ENCODE data around the gene DHRS2. TPM values are rescaled to one million over a fixed set of nuclear protein-coding genes. Genes with fewer than 3 reads are reported as not detected.
A peak's percentile ranks its signal among the peaks of the same experiment; 100 is the strongest.
"Not testable (repeated sequence)": the region's sequence is repeated elsewhere in the genome, so short reads cannot be mapped to it uniquely, and the experiment has no call there.

DHRS2 gene, protein sequence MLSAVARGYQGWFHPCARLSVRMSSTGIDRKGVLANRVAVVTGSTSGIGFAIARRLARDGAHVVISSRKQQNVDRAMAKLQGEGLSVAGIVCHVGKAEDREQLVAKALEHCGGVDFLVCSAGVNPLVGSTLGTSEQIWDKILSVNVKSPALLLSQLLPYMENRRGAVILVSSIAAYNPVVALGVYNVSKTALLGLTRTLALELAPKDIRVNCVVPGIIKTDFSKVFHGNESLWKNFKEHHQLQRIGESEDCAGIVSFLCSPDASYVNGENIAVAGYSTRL
- polyA plus RNA-seq (ENCODE audit: insufficient read length) = 0.10 TPM

DNA sequence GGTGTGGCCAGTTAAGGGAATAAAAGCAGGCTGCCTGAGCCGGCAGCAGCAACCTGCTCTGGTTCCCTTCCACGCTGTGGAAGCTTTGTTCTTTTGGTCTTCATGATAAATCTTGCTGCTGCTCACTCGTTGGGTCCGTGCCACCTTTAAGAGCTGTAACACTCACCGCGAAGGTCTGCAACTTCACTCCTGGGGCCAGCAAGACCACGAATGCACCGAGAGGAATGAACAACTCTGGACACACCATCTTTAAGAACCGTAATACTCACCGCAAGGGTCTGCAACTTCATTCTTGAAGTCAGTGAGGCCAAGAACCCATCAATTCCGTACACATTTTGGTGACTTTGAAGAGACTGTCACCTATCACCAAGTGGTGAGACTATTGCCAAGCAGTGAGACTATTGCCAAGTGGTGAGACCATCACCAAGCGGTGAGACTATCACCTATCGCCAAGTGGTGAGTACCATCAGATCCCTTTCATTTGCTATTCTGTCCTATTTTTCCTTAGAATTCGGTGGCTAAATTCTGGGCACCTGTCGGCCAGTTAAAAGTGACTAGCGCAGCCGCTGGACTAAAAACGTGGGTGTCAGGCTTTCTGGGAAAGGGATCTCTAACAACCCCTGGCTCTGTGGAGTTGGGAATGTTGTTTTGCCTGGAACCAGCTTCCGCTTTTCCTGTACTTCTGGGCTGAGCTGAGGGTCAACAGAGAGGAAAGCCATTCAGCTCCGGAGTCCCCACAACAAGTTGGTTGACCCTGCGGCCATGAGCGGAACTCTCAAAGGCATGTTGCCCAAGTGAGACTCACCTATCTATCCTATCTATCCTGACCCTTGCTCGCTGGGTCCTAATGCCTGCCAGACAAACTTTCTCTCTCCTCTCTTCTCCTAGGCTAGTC is at the start of gene DHRS2:
TSS of gene DHRS2 (plus strand) at position 48 of the 895 bp plus-strand sequence. CDS start 2,501 bp downstream, outside the sequence.
- DNase-seq = no peak

DNA sequence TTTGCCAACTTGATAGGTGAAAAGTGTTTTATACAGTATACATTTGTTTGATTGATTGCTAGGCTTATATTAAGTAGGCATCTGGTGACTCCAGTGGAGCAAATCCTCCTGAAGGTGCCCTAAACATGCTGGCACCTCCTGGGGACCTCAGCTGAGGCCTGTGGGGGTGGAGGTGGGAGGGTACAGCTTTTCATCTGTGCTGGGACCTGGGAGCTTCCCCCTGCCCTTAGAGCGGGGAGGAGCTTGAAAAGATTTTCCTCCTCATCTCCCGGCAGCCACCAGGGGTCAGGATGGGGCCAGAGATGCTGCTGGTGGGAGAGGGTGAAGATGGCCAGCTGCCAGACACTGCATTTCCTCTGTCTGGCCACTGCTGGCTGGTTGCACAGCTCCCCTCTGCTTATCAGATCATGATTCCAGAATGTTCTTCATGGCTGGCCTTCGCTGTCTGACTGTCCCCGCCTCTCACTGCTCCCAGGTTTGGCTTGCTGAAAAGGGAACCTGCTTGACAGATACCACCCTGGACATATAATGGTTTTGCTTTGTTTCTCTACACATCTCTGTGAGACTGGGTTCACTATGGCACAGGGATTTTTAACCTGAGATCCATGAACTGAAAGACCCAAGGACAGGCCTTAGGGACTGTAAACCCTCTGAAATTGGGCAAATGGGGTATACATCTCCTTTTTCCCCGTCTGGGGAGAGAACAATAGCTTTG is 47.1 kb upstream of the DHRS2 start:
- peak; percentile 84 for DNase-seq

DNA sequence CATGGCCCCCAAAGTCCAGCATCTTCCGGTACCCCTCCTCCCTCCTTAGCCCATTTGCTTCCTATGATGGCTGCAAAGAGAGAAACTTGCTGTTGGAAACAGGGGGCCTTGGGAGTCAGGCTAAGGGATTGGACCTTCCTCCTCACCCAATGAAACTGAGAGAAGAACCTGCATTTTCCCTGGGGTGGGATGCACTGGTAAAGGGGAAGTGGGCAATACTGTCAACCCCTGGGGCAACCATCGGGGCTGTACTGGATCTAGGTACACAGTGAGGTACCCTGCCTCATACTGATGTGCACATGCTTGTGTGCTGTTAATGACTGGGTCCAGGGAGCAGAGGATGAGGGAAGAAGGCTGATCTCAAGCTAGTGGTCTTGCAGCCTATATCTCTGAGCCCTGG is 46.6 kb upstream of the DHRS2 start:
- no peak for DNase-seq

DNA sequence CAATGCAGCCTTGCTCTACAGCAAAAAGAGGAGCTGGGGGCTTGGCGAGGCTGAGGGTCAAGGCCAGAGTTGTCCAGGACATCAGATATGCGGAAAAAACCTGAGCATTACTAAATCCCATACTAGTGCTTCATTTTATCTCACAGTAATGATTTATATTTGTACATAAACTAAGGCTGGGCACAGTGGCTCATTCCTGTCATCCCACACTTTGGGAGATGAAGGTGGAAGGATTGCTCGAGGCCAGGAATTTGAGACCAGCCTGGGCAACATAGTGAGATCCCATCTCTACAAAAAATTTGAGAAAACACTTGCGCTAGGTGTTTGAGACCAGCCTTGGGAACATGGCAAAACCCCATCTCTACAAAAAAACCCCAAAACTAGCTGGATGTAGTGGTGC is 46.0 kb upstream of the DHRS2 start:
- DNase-seq = no peak

DNA sequence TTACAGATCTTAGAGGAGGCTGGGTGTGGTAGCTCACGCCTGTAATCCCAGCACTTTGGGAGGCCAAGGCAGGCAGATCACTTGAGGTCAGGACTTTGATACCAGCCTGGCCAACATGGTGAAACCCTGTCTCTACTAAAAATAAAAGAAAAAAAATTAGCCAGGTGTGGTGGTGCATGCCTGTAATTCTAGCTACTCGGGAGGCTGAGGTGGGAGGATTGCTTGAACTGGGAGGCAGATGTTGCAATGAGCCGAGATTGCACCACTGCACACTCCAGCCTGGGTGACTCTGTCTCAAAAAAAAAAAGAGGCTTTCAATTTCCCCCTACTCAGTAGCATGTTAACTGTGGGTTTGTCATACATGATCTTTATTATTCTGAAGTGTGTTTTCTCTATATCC is 42.0 kb upstream of the DHRS2 start:
- DNase-seq = not testable (repeated sequence)

DNA sequence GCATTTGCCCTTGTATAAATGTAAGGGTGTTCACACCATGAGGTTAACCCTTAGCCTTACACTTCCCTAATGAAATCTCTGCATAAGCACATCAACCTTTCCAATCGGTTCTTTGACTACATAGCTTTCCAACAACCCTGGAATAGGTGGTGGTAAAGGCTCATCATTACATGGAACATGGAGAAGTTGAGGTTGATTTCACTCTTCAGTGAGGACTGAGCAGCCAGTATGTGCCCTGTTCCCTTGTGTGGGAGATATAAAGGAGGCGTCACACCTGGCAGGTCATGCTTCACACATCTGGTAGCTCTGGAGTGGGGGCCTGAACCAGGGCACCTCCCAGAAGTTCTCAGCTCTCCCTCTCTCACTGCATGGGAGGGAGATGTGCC is 35.8 kb upstream of the DHRS2 start:
- no peak for DNase-seq

DNA sequence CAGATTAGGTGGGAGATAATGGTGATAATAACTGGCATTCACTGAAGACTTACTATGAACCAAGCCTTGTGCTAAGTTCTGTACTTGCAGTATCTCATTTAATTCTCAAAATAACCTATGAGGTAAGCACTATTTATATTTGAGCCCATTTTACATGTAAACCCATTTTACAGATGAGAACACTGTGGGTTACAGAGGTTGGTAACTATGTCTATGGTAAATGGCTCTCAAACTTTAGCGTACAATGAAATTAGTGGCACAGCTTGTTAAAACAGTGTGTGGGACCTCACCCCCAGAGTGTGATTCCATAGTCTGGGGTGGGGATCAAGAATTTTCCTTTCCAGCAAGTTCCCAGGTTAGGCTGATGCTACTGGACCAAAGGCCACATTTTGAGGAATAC is 35.4 kb upstream of the DHRS2 start:
- DNase-seq = no peak

DNA sequence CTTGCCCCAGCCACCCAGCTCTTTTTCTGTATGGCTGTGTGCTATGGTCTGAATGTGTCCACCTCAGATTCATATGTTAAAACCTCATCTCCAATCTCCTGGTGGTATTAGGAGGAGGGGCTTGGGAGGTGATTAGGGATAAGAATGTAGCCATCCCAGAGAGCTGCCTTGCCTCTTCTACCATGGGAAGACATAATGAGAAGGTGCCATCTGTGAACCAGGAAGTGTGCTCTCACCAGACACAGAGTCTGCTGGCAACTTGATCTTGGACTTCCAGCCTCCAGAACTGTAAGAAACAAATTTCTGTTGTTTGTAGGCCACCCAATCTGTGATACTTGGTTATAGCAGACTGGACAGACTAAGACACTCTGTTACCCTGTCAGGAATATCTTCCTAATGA is 34.7 kb upstream of the DHRS2 start:
- no peak for DNase-seq

DNA sequence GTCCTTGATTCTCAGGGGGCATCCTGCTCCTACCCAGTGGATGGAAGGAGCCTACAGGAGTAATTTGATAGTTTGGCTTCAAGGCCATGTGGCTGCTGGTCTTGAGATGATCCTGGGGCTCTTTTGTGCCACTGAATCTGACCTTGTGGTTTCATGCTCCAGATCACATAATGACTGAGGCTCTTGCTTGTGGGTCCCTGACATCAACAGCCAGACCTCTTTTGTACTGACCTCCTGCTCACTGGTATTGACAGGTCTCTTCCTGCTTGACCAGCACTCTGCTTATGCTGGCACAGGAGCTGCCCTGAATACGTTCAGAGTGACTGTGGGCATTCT is 34.4 kb upstream of the DHRS2 start:
- no peak for DNase-seq

DNA sequence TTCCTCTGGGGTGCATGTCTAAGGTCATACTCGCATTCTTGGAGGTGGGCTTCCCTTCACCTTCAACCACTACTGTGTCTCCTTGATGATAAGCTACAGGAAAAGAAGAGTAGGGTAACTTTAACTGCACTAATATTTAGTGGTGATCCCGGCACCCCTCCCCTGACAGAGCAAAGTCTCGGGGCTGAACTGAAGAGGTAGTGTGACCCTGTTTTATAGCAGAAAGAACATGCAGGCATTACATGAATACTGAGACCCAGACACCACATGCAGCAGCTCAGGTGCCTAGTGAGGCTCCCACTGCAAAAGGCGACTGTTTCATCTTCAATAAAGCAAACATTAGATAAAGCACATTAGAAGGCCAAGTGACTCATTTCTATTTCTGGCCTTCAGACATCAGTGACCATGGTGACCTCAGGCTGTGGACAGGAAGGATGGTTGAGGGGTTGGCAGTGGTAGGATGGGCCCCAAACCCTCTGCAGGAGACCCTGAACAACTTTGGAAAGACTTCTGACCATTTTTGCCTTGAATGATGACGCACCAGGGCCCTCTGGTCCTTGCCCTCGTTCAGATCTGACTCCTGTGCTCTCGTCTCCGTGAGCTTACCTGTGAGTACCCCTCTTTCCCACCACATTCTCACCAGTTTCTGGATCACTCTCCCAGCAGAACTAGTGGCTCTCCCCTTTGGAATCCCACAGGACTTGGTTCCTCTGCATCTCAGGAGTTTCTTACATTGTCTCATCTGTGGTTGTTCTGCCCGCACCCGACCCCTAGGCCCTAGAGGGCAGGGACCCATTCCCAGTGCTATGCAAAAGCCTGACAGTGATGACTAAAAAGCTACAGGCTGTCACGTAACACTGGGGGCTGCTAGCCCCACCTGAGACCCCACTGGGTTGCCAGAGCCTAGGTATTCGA is 33.7 kb upstream of the DHRS2 start:
- DNase-seq = no peak

DNA sequence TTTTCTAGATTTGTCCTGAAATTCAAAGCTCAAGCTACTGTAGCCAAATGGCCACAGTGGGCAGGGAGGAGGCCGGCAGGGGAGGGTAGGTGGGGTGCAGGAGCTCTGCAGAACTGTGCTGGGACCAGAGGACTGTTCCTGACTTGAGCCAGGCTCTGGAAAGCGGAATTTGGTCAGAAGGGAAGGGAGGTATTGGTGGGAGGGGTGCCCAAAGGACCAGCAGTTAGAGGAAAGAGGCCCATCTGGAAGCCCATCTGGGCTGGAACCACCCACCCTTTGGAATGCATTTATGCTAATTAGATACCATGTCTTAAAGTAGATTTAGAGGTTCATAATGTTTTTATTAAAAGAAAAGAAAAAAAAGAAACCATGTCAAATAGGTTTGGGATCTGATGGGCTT is 33.1 kb upstream of the DHRS2 start:
- DNase-seq = no peak

DNA sequence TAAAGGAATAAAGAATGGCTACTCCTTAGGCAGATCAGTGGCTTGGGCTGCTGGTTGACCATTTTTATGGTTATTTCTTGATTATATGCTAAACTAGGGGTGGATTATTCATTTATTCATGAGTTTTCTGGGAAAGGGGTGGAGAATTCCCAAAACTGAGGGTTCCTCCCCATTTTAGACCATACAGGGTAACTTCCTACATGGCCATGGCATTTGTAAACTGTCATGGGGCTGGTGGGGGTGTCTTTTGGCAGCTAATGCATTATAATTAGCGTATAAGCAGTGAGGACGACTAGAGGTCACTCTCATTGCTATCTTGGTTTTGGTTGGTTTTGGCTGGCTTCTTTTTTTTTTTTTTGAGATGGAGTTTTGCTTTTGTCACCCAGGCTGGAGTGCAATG is 32.0 kb upstream of the DHRS2 start:
- no peak for DNase-seq

DNA sequence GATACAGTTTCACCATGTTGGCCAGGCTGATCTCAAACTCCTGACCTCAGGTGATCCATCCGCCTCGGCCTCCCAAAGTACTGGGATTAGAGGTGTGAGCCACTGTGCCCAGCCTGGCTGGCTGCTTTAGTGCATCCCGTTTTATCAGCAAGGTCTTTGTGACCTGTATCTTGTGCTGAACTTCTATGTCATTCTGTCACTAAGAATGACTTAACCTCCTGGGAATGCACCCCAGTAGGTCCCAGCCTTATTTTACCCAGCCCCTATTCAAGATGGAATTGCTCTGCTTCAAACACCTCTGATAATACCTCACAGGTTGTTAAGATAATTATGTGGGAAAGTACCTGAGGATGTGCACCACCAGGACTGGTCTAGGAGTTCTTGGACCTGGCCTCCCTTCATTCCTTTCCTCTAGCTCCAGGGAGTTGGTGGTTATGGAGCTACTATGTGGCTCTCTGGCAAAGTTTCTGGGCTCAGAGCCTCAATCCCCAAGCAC is 31.4 kb upstream of the DHRS2 start:
- DNase-seq = no peak

DNA sequence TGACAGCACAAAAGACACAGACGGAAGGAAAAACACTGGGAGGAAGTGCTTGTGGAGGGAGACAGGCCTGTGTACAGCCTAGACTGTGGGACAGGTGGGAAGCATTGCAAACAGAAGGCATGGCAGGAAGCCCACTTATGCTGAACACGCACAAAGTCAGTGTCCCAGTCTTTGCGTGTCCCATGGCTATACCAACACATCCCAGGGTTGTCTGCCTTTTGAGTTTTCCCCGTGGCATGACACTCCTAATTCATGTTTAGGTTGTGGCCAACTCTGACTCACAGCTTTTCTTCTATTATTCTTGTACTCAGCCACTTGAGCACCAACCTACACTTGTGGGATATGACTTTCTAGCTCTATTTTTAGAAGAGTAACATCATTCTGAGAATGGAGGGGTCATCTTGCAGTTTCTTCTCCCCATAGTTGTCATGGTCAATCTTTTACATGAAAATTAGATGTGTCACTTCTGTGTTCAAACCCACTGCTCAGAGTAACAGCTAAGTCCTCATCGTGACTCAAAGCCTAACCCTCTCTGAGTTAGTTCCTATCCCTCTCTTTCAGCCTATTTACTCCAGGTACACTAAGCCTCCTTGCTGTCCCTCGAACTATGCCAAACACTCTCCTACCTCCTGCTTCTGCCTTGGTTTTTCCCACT is 30.1 kb upstream of the DHRS2 start:
- no peak for DNase-seq

DNA sequence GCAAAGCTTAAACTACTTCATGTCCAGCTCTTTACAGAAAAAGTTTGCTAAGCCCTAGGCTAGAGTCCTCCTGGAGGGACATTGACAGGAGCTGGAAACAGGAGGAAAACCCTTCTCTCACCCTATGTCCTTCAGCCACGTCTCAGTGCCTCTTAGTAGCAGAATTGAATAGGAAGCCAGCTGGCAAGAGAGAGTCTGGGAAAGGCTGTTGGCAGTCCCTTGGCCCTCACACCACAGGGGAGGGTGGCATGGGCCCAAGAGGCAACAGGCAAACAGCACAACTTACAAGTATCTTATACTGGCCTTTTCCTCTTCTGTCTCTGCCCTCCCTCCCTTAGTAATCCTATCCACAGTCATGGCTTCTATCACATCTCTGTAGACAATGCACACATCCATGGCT is 27.7 kb upstream of the DHRS2 start:
- no peak for DNase-seq

DNA sequence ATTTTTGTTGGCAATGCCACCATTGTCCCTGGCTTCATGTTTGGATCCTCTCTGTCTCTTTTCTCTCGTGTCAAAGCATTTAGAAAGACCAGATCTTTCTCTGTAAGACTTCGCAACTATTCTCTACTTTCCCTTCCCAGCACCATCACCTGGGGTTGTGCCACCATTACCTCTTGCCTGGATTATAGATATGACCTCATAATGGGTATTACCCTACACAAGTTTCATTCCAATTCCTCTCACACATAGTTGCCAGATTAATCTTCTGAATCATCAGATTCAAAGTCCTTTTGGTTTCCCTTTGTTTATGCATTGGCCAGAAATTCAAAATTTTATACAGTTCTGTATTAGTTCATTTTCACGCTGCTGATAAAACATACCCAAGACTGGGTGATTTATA is 27.2 kb upstream of the DHRS2 start:
- no peak for DNase-seq

DNA sequence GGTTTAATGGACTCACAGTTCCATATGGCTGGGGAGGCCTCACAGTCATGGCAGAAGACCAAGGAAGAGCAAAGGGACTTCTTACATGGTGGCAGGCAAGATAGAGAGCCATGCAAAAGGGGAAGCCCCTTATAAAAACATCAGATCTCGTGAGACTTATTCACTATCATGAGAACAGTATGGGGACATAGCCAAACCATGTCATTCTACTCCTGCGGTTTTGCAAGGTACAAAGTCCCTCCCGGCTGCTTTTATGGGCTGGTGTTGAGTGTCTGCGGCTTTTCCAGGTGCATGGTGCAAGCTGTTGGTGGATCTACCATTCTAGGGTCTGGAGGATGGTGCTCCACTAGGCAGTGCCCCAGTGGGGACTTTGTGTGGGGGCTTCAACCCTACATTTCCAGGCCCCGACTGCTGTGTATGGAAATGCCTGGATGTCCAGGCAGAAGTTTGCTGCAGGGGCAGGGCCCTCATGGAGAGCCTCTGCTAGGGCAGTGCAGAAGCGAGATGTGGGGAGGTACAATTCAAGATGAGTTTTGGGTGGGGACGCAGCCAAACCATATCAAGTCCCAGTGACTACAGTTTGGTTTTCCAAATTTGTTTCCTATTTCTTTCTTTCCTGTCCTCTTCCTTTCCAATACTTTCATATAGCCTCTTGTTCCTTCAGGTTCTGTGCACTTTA is 26.6 kb upstream of the DHRS2 start:
- not testable (repeated sequence) for DNase-seq

DNA sequence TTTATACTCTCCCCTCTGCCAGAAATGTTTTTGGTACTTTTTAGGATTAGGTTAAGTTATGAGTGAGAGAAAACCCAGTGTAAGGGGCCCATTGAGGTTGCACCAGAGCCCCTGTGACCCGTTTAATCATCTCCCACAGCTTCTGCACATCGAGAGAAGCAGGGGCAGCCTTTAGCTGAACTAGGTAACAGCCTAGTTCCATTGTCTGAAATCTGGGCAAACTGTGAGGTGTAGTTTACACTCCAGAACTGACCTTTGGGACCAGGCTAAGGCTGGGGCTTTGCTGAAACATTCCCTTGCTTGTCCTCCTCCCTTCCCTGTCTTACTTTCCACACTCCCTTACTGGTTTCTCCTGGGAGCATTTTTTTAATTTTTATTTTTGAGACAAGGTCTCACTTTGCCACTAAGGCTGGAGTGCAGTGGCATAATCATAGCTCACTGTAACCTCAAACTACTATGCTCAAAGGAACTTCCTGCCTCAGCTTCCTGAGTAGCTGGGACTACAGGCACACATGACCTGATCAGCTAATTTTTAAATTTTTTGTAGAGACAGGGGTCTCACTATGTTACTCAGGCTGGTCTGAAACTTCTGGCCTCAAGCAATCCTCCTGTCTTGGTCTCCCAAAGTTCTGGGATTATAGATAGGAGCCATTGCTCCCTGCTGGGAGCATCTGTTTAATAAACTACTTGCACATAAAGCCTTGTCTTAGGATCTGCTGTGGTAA is 25.9 kb upstream of the DHRS2 start:
- DNase-seq = no peak

DNA sequence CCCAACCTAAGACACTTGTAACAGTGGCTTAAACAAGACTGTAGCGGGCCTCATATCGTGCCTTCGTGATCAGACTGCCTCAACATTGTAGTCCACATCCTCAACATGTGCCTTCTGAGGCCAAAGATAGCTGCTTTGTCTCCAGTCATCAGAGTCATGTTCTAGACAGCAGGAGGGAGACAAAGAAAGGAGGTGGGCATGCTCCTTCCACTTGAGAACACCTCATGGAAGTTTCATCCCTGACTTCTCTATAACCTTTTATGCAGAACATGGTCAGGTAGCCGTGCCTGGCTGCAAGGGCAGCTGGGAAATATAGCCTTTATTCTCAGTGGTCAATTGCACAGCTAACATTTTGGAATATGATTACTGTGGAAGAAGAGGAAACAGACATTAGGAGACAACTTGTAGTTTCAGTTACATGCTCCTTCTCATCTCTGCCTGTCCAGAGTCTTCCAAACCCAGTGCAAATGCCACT is 25.3 kb upstream of the DHRS2 start:
- no peak for DNase-seq

DNA sequence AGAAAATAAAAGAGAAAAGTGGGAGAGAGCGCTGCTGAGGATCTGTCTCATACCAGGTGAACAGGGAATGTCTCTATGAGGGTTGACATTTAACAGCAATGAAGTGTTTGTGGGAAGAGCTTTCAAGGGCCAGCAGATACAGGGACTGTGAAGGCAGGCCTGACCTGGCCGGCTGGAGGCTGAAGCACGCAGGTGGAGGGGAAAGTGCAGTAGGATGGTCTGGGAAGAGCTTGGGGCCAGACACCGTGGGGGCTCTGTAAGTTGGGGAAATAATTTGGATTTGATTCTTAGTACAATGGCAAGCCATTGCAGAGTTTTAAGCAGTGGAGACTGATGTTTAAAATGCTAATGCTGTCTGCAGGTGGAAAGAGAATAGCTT is 23.8 kb upstream of the DHRS2 start:
- DNase-seq = no peak

Measured in hindlimb muscle (tissue), 1 donor.